NAMALWA (cell line): Measurements from ENCODE around the gene CYP3A4.
"Not testable (repeated sequence)": the region's sequence is repeated elsewhere in the genome, so short reads cannot be mapped to it uniquely, and the experiment has no call there.

Source experiments
- DNase-seq: peaks from one replicate; pipeline ENCODE4 v3.0.0-alpha.2; 2015; ENCODE audit warnings: low spot score

CYP3A4 gene

GRCh38 chr7:99792967-99793366 is 9.0 kb upstream of the CYP3A4 start:
- DNase-seq = no peak

- no peak for DNase-seq
These were observed 7.8 kb upstream of the CYP3A4 start for GRCh38 chr7:99791667-99792369.

GRCh38 chr7:99791021-99791420 is 7.0 kb upstream of the CYP3A4 start:
- no peak for DNase-seq

- DNase-seq = no peak
These were observed 6.4 kb upstream of the CYP3A4 start for GRCh38 chr7:99790407-99790806.

GRCh38 chr7:99789441-99790070 is 5.6 kb upstream of the CYP3A4 start:
- DNase-seq = no peak

GRCh38 chr7:99788554-99788953 is 4.6 kb upstream of the CYP3A4 start:
- no peak for DNase-seq

- DNase-seq = no peak
These were observed 2.8 kb upstream of the CYP3A4 start for GRCh38 chr7:99786726-99787335.

- DNase-seq = not testable (repeated sequence)
These were observed 1.7 kb upstream of the CYP3A4 start for GRCh38 chr7:99785654-99786053.

GRCh38 chr7:99782012-99782953 is 1.7 kb downstream of the CYP3A4 start:
- no peak for DNase-seq

- DNase-seq = no peak
These were observed 3.4 kb downstream of the CYP3A4 start for GRCh38 chr7:99780588-99780987.

GRCh38 chr7:99779949-99780348 is 4.0 kb downstream of the CYP3A4 start:
- DNase-seq = no peak

- no peak for DNase-seq
These were observed 5.1 kb downstream of the CYP3A4 start for GRCh38 chr7:99778880-99779279.

- DNase-seq = not testable (repeated sequence)
These were observed 10.6 kb downstream of the CYP3A4 start for GRCh38 chr7:99773395-99773794.

GRCh38 chr7:99772565-99772964 is 11.4 kb downstream of the CYP3A4 start:
- no peak for DNase-seq

- not testable (repeated sequence) for DNase-seq
These were observed 14.5 kb downstream of the CYP3A4 start for GRCh38 chr7:99769494-99769893.

GRCh38 chr7:99768471-99768870 is 15.5 kb downstream of the CYP3A4 start:
- no peak for DNase-seq

- peak; percentile 34 for DNase-seq
These were observed 16.3 kb downstream of the CYP3A4 start for GRCh38 chr7:99767662-99768061.

- no peak for DNase-seq
These were observed 17.4 kb downstream of the CYP3A4 start for GRCh38 chr7:99766484-99767099.

GRCh38 chr7:99764478-99764877 is 19.5 kb downstream of the CYP3A4 start:
- no peak for DNase-seq

GRCh38 chr7:99762680-99763327 is 21.2 kb downstream of the CYP3A4 start:
- no peak for DNase-seq

- DNase-seq = no peak
These were observed 28.9 kb downstream of the CYP3A4 start for GRCh38 chr7:99755085-99755484.
